Measurements from ENCODE around the gene ABCC1.

The ABCC1 gene

DNA sequence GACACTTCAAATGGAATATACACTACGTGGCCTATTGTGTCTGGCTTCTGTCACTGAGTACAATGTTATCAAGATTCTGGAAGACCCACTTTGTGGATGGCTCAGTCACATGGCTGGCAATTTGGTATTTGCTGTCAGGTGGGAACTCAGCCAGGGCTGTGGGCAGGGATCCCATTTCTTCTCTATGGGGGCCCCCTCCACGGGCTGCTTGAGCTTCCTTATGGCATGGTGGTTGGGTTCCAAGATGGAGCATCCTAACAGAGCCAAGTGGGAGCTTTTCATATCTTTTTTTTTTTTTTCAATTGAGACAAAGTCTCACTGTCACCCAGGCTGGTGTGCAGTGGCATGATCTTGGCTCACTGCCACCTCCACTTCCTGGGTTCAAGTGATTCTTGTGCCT, 43.0 kb upstream of the ABCC1 start:
- Histone ChIP-seq H4K20me1 (ENCODE audit: insufficient read depth) (no peaks in the 10 kb centered on the region), H3K9ac (no peak overlapping the region), H3K4me2 (no peak overlapping the region), H3K79me2 (ENCODE audit: insufficient read depth, low read depth) (no peaks in the 10 kb centered on the region), H3K4me3 (IDR thresholded peaks at IDR 0.05; ENCODE audit: insufficient read depth, low read depth, low read length) (no peak overlapping the region), H3K27me3 (ENCODE audit: insufficient read depth, low read depth) (no peaks in the 10 kb centered on the region), H3K36me3 (ENCODE audit: insufficient read depth) (no peaks in the 10 kb centered on the region), H3K27ac (no peak overlapping the region), H3K4me1 (ENCODE audit: low read depth, poor library complexity, severe bottlenecking) (no peaks in the 10 kb centered on the region), H2AFZ (ENCODE audit: low read depth) (no peak overlapping the region)
- TF ChIP-seq CTCF (conservative IDR thresholded peaks at IDR 0.05; ENCODE audit: low read depth, low read length): no peak

- TF ChIP-seq CTCF (conservative IDR thresholded peaks at IDR 0.05; ENCODE audit: low read depth, low read length): no peak
- no peak overlapping the region for H2AFZ ChIP-seq (ENCODE audit: low read depth)
- H3K27ac ChIP-seq: no peak overlapping the region
- H3K4me1 ChIP-seq (ENCODE audit: low read depth, poor library complexity, severe bottlenecking): no peaks in the 10 kb centered on the region
- H3K36me3 ChIP-seq (ENCODE audit: insufficient read depth): no peaks in the 10 kb centered on the region
- H3K4me2 ChIP-seq: no peak overlapping the region
- H4K20me1 ChIP-seq (ENCODE audit: insufficient read depth): no peaks in the 10 kb centered on the region
- H3K9ac ChIP-seq: no peak overlapping the region
- no peaks in the 10 kb centered on the region for H3K27me3 ChIP-seq (ENCODE audit: insufficient read depth, low read depth)
- no peak overlapping the region for H3K4me3 ChIP-seq (IDR thresholded peaks at IDR 0.05; ENCODE audit: insufficient read depth, low read depth, low read length)
- no peaks in the 10 kb centered on the region for H3K79me2 ChIP-seq (ENCODE audit: insufficient read depth, low read depth)
Measured at GRCh38 chr16:15907863-15908478, 41.4 kb upstream of the ABCC1 start.

GRCh38 chr16:15911198-15911597, 38.2 kb upstream of the ABCC1 start:
- Histone ChIP-seq H4K20me1 (ENCODE audit: insufficient read depth) (no peaks in the 10 kb centered on the region), H3K4me3 (IDR thresholded peaks at IDR 0.05; ENCODE audit: insufficient read depth, low read depth, low read length) (no peak overlapping the region), H3K27me3 (ENCODE audit: insufficient read depth, low read depth) (no peaks in the 10 kb centered on the region), H3K9ac (no peak overlapping the region), H3K36me3 (ENCODE audit: insufficient read depth) (no peaks in the 10 kb centered on the region), H2AFZ (ENCODE audit: low read depth) (no peak overlapping the region), H3K27ac (no peak overlapping the region), H3K79me2 (ENCODE audit: insufficient read depth, low read depth) (no peaks in the 10 kb centered on the region), H3K4me1 (ENCODE audit: low read depth, poor library complexity, severe bottlenecking) (no peaks in the 10 kb centered on the region), H3K4me2 (no peak overlapping the region)
- TF ChIP-seq CTCF (conservative IDR thresholded peaks at IDR 0.05; ENCODE audit: low read depth, low read length): no peak

GRCh38 chr16:15913046-15913698, 36.2 kb upstream of the ABCC1 start:
- Histone ChIP-seq H3K4me3 (IDR thresholded peaks at IDR 0.05; ENCODE audit: insufficient read depth, low read depth, low read length) (no peak overlapping the region), H2AFZ (ENCODE audit: low read depth) (no peak overlapping the region), H3K27me3 (ENCODE audit: insufficient read depth, low read depth) (no peaks in the 10 kb centered on the region), H3K36me3 (ENCODE audit: insufficient read depth) (no peaks in the 10 kb centered on the region), H3K79me2 (ENCODE audit: insufficient read depth, low read depth) (no peaks in the 10 kb centered on the region), H4K20me1 (ENCODE audit: insufficient read depth) (no peaks in the 10 kb centered on the region), H3K4me1 (ENCODE audit: low read depth, poor library complexity, severe bottlenecking) (no peaks in the 10 kb centered on the region), H3K4me2 (no peak overlapping the region), H3K9ac (no peak overlapping the region), H3K27ac (no peak overlapping the region)
- TF ChIP-seq CTCF (conservative IDR thresholded peaks at IDR 0.05; ENCODE audit: low read depth, low read length): no peak
